IMR-90 (cell line): Measurements from ENCODE around the gene TGM1.

Experiments used
- BHLHE40 ChIP-seq: fragments of 150-350 bp; IDR thresholded peaks from 2 replicates; pipeline ENCODE4 v1.6.1; 2016; ENCODE audit warnings: mild to moderate bottlenecking, low read depth, low read length
- CEBPB ChIP-seq: IDR thresholded peaks from 2 replicates; pipeline ENCODE4 v1.6.1; 2012; ENCODE audit warnings: low read depth, low read length, improper control_type of control experiment
- MAZ ChIP-seq: IDR thresholded peaks from 2 replicates; pipeline ENCODE4 v1.6.1; 2012; ENCODE audit warnings: low read depth, mild to moderate bottlenecking, low read length, improper control_type of control experiment, moderate library complexity, borderline replicate concordance
- MXI1 ChIP-seq: IDR thresholded peaks from 2 replicates; pipeline ENCODE4 v1.6.1; 2012; ENCODE audit warnings: low read depth, mild to moderate bottlenecking, low read length, moderate library complexity, borderline replicate concordance
- NFE2L2 ChIP-seq: fragments of 150-350 bp; IDR thresholded peaks from 2 replicates; pipeline ENCODE4 v1.6.1; 2016; ENCODE audit warnings: low read depth, mild to moderate bottlenecking, low read length
- POLR2A ChIP-seq: IDR thresholded peaks from 2 replicates; pipeline ENCODE4 v1.6.1; 2012; ENCODE audit warnings: mild to moderate bottlenecking, low read depth, low read length
- RAD21 ChIP-seq: IDR thresholded peaks from 2 replicates; pipeline ENCODE4 v1.6.1; 2012; ENCODE audit warnings: low read length, improper control_type of control experiment
- RCOR1 ChIP-seq: IDR thresholded peaks from 2 replicates; pipeline ENCODE4 v1.6.1; 2012; ENCODE audit warnings: mild to moderate bottlenecking, low read length, improper control_type of control experiment; ENCODE audit not compliant: insufficient replicate concordance
- RFX5 ChIP-seq: IDR thresholded peaks from 2 replicates; pipeline ENCODE4 v1.8.0; 2012; ENCODE audit warnings: low read depth, mild to moderate bottlenecking, low read length, moderate library complexity
- SMC3 ChIP-seq: fragments of 150-350 bp; IDR thresholded peaks from 2 replicates; pipeline ENCODE4 v1.6.1; 2016; ENCODE audit warnings: low read depth, mild to moderate bottlenecking, antibody characterized with exemption, low read length, moderate library complexity
- TF ChIP-seq, protein P1 (sequence below): conservative IDR thresholded peaks from 2 replicates; pipeline ENCODE4 v1.5.1; 2012; ENCODE audit warnings: mild to moderate bottlenecking, low read depth, low read length, improper control_type of control experiment
- TF ChIP-seq, protein P2 (sequence below): fragments of 150-350 bp; IDR thresholded peaks from 2 replicates; pipeline ENCODE4 v1.6.1; 2017; ENCODE audit warnings: mild to moderate bottlenecking, antibody characterized with exemption, low read length, low read depth

GRCh38 chr14:24282736-24283135 lies 19.8 kb upstream of the TGM1 start:
- TF ChIP-seq CEBPB = no peak
- TF ChIP-seq, protein P1, sequence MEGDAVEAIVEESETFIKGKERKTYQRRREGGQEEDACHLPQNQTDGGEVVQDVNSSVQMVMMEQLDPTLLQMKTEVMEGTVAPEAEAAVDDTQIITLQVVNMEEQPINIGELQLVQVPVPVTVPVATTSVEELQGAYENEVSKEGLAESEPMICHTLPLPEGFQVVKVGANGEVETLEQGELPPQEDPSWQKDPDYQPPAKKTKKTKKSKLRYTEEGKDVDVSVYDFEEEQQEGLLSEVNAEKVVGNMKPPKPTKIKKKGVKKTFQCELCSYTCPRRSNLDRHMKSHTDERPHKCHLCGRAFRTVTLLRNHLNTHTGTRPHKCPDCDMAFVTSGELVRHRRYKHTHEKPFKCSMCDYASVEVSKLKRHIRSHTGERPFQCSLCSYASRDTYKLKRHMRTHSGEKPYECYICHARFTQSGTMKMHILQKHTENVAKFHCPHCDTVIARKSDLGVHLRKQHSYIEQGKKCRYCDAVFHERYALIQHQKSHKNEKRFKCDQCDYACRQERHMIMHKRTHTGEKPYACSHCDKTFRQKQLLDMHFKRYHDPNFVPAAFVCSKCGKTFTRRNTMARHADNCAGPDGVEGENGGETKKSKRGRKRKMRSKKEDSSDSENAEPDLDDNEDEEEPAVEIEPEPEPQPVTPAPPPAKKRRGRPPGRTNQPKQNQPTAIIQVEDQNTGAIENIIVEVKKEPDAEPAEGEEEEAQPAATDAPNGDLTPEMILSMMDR = no peak
- no peak for TF ChIP-seq POLR2A
- TF ChIP-seq RAD21 = no peak
- TF ChIP-seq NFE2L2 = no peak
- TF ChIP-seq MAZ = no peak
- TF ChIP-seq RFX5 = no peak
- no peak for TF ChIP-seq SMC3
- TF ChIP-seq BHLHE40 = no peak
- TF ChIP-seq MXI1 = no peak
- TF ChIP-seq, protein P2, sequence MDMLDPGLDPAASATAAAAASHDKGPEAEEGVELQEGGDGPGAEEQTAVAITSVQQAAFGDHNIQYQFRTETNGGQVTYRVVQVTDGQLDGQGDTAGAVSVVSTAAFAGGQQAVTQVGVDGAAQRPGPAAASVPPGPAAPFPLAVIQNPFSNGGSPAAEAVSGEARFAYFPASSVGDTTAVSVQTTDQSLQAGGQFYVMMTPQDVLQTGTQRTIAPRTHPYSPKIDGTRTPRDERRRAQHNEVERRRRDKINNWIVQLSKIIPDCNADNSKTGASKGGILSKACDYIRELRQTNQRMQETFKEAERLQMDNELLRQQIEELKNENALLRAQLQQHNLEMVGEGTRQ = no peak
- no peak for TF ChIP-seq RCOR1
